Jurkat, Clone E6-1 (cell line): ENCODE data around the gene AQP2.

Experiments used
- DNase-seq: peaks from one replicate; pipeline ENCODE4 v3.0.0-alpha.2; 2011; ENCODE audit warnings: low read depth, low spot score
- H3K4me3 ChIP-seq: 2 replicates; pipeline ENCODE4 v1.5.1; 2011; ENCODE audit warnings: mild to moderate bottlenecking, low read length, control low read depth, moderate library complexity

The AQP2 gene

GRCh38 chr12:49964849-49965624, 14.5 kb downstream of the AQP2 start:
- no peak for DNase-seq

GRCh38 chr12:49965836-49966235, 15.3 kb downstream of the AQP2 start:
- no peak overlapping the region for H3K4me3 ChIP-seq
- no peak for DNase-seq

More at GRCh38 chr12:49964849-49965624, 14.5 kb downstream of the AQP2 start:
- H3K4me3 ChIP-seq, result no peak overlapping the region

- DNase-seq, result no peak
- no peak overlapping the region for H3K4me3 ChIP-seq
These were observed 16.0 kb downstream of the AQP2 start for GRCh38 chr12:49966511-49967041.

GRCh38 chr12:49967042-49967776, 16.7 kb downstream of the AQP2 start:
- H3K4me3 ChIP-seq, result peak overlapping the region; percentile 60
- DNase-seq, result peak; percentile 73

GRCh38 chr12:49967777-49968250, 17.3 kb downstream of the AQP2 start:
- no peak for DNase-seq
- H3K4me3 ChIP-seq, result peak overlapping the region; percentile 60

- no peak for DNase-seq
These were observed 17.9 kb downstream of the AQP2 start for GRCh38 chr12:49968471-49968870.

GRCh38 chr12:49969027-49969426, 18.5 kb downstream of the AQP2 start:
- DNase-seq, result no peak
- H3K4me3 ChIP-seq, result no peak overlapping the region

More at GRCh38 chr12:49968471-49968870, 17.9 kb downstream of the AQP2 start:
- no peak overlapping the region for H3K4me3 ChIP-seq

- H3K4me3 ChIP-seq, result no peak overlapping the region
- no peak for DNase-seq
These were observed 19.3 kb downstream of the AQP2 start for GRCh38 chr12:49969651-49970429.

- no peak overlapping the region for H3K4me3 ChIP-seq
- no peak for DNase-seq
These were observed 20.1 kb downstream of the AQP2 start for GRCh38 chr12:49970658-49971057.

GRCh38 chr12:49971141-49971540, 20.6 kb downstream of the AQP2 start:
- no peak for DNase-seq

GRCh38 chr12:49972129-49972528, 21.6 kb downstream of the AQP2 start:
- DNase-seq, result no peak
- no peak overlapping the region for H3K4me3 ChIP-seq

More at GRCh38 chr12:49971141-49971540, 20.6 kb downstream of the AQP2 start:
- no peak overlapping the region for H3K4me3 ChIP-seq

GRCh38 chr12:49972641-49973360, 22.3 kb downstream of the AQP2 start, which contains the start of gene AQP6:
Gene AQP6, plus strand, starts transcription at chr12:49972947. Its CDS starts 227 bp downstream, at chr12:49973174.
- H3K4me3 ChIP-seq, result no peak within 1 kb of the TSS
- no peak for DNase-seq

GRCh38 chr12:49973361-49973830, 22.9 kb downstream of the AQP2 start:
- H3K4me3 ChIP-seq, result no peak overlapping the region

GRCh38 chr12:49974231-49974675, 23.7 kb downstream of the AQP2 start:
- H3K4me3 ChIP-seq, result no peak overlapping the region
- DNase-seq, result no peak

More at GRCh38 chr12:49973361-49973830, 22.9 kb downstream of the AQP2 start:
- DNase-seq, result no peak

GRCh38 chr12:49974677-49975317, 24.3 kb downstream of the AQP2 start:
- H3K4me3 ChIP-seq, result no peak overlapping the region
- no peak for DNase-seq

GRCh38 chr12:49975318-49975761, 24.8 kb downstream of the AQP2 start:
- no peak for DNase-seq
- no peak overlapping the region for H3K4me3 ChIP-seq

- no peak for DNase-seq
These were observed 26.0 kb downstream of the AQP2 start for GRCh38 chr12:49976557-49976956.

GRCh38 chr12:49978125-49978524, 27.6 kb downstream of the AQP2 start:
- DNase-seq, result no peak
- no peak overlapping the region for H3K4me3 ChIP-seq

More at GRCh38 chr12:49976557-49976956, 26.0 kb downstream of the AQP2 start:
- H3K4me3 ChIP-seq, result no peak overlapping the region
